Measurements from ENCODE around the gene KDM6B. TPM values are rescaled to one million over a fixed set of nuclear protein-coding genes. Genes with fewer than 3 reads are reported as not detected.

The KDM6B gene
- total RNA-seq, 1 experiment from 2014 or later, result 41.3 TPM

GRCh38 chr17:7838090-7839075 lies 4.4 kb downstream of the KDM6B start:
- peaks cover 24% of the 10 kb centered on the region for H3K4me1 ChIP-seq (replicated peaks; ENCODE audit: insufficient read depth)
- peak overlapping the region; percentile 88 for H3K4me2 ChIP-seq
- no peak overlapping the region for H2AFZ ChIP-seq
- peaks cover 42% of the 10 kb centered on the region; the same call in 1 of the 2 replicates for H3F3A ChIP-seq (ENCODE audit: insufficient read depth, low read depth)
- no peaks in the 10 kb centered on the region for H3K27me3 ChIP-seq (ENCODE audit: insufficient read depth, low read depth)
- CTCF ChIA-PET, result no interaction called here
- no peak for TF ChIP-seq CTCF (conservative IDR thresholded peaks at IDR 0.05)
- TF ChIP-seq EZH2 (IDR thresholded peaks at IDR 0.05; ENCODE audit: low read depth), result no peak
- H3K9me3 ChIP-seq (ENCODE audit: insufficient read depth, low read depth), result no peaks in the 10 kb centered on the region
- BruUV-seq (replicated peaks), result no TSS peak
- POLR2A ChIA-PET (ENCODE audit: unreplicated experiment), result interaction anchor here (0.6 to 0.7 kb wide), 2 partner anchors 71 to 1979 kb away, joined by 5 to 9 read pairs; no protein-coding TSS in a partner anchor
- intact Hi-C loops (cut with micrococcal nuclease; ENCODE audit: unreplicated experiment), result loop anchor here (5.0 kb wide), 2 partner anchors 151 to 436 kb away; partner anchors contain the start of genes TMEM256, TP53 and WRAP53
- no peak for DNase-seq
- peak overlapping the region; percentile 46 for H3K27ac ChIP-seq
- peak overlapping the region; percentile 82; the same call in 1 of the 2 replicates for H3K4me3 ChIP-seq
- no peaks in the 10 kb centered on the region for H3K9me2 ChIP-seq (ENCODE audit: insufficient read depth)
- H4K20me1 ChIP-seq (ENCODE audit: insufficient read depth), result no peaks in the 10 kb centered on the region
- peaks cover 5% of the 10 kb centered on the region for H3K79me2 ChIP-seq (ENCODE audit: low read depth)
- no peaks in the 10 kb centered on the region for H3K36me3 ChIP-seq (ENCODE audit: low read depth)

- no peaks in the 10 kb centered on the region for H4K20me1 ChIP-seq (ENCODE audit: insufficient read depth)
- no peak for DNase-seq
- H3K4me3 ChIP-seq, result no peak overlapping the region
- H3K4me1 ChIP-seq (replicated peaks; ENCODE audit: insufficient read depth), result peaks cover 24% of the 10 kb centered on the region
- no peaks in the 10 kb centered on the region for H3K27me3 ChIP-seq (ENCODE audit: insufficient read depth, low read depth)
- TF ChIP-seq EZH2 (IDR thresholded peaks at IDR 0.05; ENCODE audit: low read depth), result no peak
- no peak for TF ChIP-seq CTCF (conservative IDR thresholded peaks at IDR 0.05)
- POLR2A ChIA-PET (ENCODE audit: unreplicated experiment), result no interaction called here
- no peak overlapping the region for H2AFZ ChIP-seq
- peak overlapping the region; percentile 69 for H3K4me2 ChIP-seq
- intact Hi-C loops (cut with micrococcal nuclease; ENCODE audit: unreplicated experiment), result loop anchor here (5.0 kb wide), 2 partner anchors 152 to 437 kb away; partner anchors contain the start of genes TMEM256, TP53 and WRAP53
- peaks cover 12% of the 10 kb centered on the region for H3K79me2 ChIP-seq (ENCODE audit: low read depth)
- H3K9me2 ChIP-seq (ENCODE audit: insufficient read depth), result no peaks in the 10 kb centered on the region
- BruUV-seq (replicated peaks), result no TSS peak
- no peaks in the 10 kb centered on the region for H3K36me3 ChIP-seq (ENCODE audit: low read depth)
- CTCF ChIA-PET, result no interaction called here
- H3F3A ChIP-seq (ENCODE audit: insufficient read depth, low read depth), result peaks cover 47% of the 10 kb centered on the region; the same call in 1 of the 2 replicates
- no peaks in the 10 kb centered on the region for H3K9me3 ChIP-seq (ENCODE audit: insufficient read depth, low read depth)
- H3K27ac ChIP-seq, result peak overlapping the region; percentile 46
Measured at GRCh38 chr17:7839190-7839875, 5.3 kb downstream of the KDM6B start.

GRCh38 chr17:7839876-7840261 lies 5.9 kb downstream of the KDM6B start:
- Histone ChIP-seq H3F3A (ENCODE audit: insufficient read depth, low read depth) (peaks cover 50% of the 10 kb centered on the region; the same call in 1 of the 2 replicates), H3K27ac (no peak overlapping the region), H4K20me1 (ENCODE audit: insufficient read depth) (peaks cover under 1% of the 10 kb centered on the region; the same call in 1 of the 2 replicates), H3K36me3 (ENCODE audit: low read depth) (no peaks in the 10 kb centered on the region), H3K4me2 (no peak overlapping the region), H3K79me2 (ENCODE audit: low read depth) (peaks cover 14% of the 10 kb centered on the region), H3K9me3 (ENCODE audit: insufficient read depth, low read depth) (no peaks in the 10 kb centered on the region), H3K9me2 (ENCODE audit: insufficient read depth) (no peaks in the 10 kb centered on the region), H3K27me3 (ENCODE audit: insufficient read depth, low read depth) (no peaks in the 10 kb centered on the region), H3K4me3 (no peak overlapping the region), H2AFZ (no peak overlapping the region), H3K4me1 (replicated peaks; ENCODE audit: insufficient read depth) (peaks cover 24% of the 10 kb centered on the region)
- DNase-seq, result no peak
- CTCF ChIA-PET, result no interaction called here
- TF ChIP-seq EZH2 (IDR thresholded peaks at IDR 0.05; ENCODE audit: low read depth), result no peak
- TF ChIP-seq CTCF (conservative IDR thresholded peaks at IDR 0.05), result no peak
- no TSS peak for BruUV-seq (replicated peaks)
- POLR2A ChIA-PET (ENCODE audit: unreplicated experiment), result no interaction called here
- intact Hi-C loops (cut with micrococcal nuclease; ENCODE audit: unreplicated experiment), result loop anchor here (5.0 kb wide), 5 partner anchors 93 to 578 kb away; partner anchors contain the start of genes CLDN7, TMEM256, TP53 and WRAP53

Measured in PC-9 (cell line).